ENCODE results near the gene FRMD4B.

DNA sequence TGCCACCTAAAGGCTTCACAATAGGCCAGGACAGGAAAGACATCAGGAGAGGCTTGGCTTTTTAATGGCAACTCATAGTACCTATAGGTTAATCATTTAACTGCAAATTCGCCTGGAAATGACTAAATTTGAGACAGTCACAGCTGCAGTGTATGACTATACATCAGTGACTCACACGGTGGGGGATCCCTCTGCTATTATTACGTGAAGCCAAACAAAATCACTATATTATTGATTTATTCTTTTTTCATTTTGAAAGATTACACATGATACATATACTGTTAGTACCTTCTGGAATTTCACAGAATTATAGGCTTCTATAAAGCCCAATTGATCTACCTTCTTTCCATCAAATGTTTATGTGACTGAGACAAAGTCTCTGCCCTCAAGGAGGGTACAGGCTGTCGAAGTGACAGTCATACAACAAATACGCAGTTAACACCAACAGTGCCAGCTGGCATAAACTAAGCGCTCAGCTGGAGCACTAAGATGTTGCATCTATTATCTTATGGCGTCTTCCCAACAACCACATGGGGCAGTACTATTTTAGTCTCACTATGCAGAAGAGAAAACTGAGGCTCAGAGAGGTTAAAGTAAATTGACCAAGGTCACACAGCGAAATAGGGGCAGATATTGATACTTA is 181.5 kb downstream of the FRMD4B start:
- TF ChIP-seq, protein P1, sequence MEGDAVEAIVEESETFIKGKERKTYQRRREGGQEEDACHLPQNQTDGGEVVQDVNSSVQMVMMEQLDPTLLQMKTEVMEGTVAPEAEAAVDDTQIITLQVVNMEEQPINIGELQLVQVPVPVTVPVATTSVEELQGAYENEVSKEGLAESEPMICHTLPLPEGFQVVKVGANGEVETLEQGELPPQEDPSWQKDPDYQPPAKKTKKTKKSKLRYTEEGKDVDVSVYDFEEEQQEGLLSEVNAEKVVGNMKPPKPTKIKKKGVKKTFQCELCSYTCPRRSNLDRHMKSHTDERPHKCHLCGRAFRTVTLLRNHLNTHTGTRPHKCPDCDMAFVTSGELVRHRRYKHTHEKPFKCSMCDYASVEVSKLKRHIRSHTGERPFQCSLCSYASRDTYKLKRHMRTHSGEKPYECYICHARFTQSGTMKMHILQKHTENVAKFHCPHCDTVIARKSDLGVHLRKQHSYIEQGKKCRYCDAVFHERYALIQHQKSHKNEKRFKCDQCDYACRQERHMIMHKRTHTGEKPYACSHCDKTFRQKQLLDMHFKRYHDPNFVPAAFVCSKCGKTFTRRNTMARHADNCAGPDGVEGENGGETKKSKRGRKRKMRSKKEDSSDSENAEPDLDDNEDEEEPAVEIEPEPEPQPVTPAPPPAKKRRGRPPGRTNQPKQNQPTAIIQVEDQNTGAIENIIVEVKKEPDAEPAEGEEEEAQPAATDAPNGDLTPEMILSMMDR (IDR thresholded peaks at IDR 0.05): no peak
- no peak for TF ChIP-seq POLR2A (IDR thresholded peaks at IDR 0.05)
